NCI-H510A (cell line): ENCODE results near the gene GFRA4.
"Not testable (repeated sequence)": the region's sequence is repeated elsewhere in the genome, so short reads cannot be mapped to it uniquely, and the experiment has no call there.

Experiments used
- DNase-seq: peaks from one replicate; lab custom pipeline; 2025; lab: John Stamatoyannopoulos, UW

The GFRA4 gene

DNA sequence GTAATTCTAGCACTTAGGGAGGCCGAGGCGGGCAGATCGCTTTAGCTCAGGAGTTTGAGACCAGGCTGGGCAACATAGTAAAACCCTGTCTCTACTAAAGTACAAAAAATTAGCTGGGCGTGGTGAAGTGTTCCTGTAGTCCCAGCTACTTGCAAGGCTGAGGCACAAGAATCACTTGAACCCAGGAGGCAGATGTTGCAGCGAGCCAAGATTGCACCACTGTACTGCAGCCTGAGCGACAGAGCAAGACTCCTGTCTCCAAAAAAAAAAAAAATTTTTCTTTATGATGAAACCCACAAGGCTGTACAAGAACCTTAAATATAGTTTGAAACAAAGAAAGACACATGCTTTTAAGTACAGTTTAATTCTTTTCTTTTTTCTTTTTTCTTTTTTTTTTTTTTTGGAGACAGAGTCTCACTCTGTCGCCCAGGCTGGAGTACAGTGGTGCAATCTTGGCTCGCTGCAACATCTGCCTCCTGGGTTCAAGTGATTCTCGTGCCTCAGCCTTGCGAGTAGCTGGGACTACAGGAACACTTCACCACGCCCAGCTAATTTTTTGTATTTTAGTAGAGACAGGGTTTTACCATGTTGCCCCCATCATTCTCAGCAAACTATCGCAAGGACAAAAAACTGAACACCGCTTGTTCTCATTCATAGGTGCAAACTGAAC is 47.9 kb downstream of the GFRA4 start:
- DNase-seq: not testable (repeated sequence)

DNA sequence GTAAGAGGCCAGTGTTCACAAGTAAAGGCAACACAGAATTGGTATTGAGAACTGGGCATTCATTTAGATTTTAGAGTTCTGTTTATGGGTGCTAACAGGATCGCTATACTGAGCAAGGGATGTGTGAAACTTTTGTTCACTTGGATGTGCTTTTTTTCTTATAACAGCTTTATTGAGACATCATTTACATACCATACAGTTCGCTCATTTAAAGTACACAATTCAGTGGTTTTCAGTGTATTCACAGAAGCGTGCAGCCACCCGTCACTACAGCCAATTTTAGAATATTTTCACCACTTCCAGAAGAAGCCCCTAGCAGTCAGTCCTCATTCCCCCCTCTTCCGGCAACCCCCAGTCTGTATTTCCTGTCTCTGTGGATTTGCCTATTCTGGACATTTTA is 48.7 kb downstream of the GFRA4 start:
- no peak for DNase-seq

DNA sequence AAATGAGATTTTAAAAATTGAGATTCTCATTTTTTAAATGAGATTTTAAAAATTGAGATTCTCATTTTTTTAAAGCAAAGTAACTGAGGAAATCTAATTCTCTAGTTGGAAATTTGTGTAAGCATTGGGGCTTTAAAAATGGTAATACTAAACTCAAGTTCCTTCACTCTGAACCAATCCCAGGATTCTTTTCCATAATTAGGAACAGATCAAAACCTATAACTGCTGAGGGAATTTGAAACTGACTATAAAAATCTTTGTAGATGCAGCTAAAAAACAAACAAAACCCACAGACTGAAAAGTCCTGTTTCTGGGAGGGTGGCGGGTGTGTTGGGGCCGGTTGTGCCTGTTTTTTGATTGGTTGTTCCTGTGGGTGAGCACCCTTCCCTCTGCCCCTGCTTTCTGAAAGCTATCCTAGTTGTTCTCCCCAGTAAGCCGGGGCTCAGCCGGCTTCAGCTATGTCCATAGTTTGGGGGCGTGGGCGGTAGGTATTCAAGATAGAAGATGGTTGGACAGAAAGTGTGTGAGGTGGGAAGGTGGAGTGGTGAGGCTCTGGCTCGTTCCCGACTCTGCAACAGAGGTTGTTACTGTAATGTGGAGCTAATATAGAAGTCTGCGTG is 49.3 kb downstream of the GFRA4 start:
- no peak for DNase-seq

- no peak for DNase-seq
These were observed 50.2 kb downstream of the GFRA4 start for GRCh38 chr20:3612795-3613572.

- no peak for DNase-seq
These were observed 51.3 kb downstream of the GFRA4 start for GRCh38 chr20:3611901-3612300.
